ENCODE results near the gene EYS. TPM values are rescaled to one million over a fixed set of nuclear protein-coding genes. Genes with fewer than 3 reads are reported as not detected.
"Not testable (repeated sequence)": the region's sequence is repeated elsewhere in the genome, so short reads cannot be mapped to it uniquely, and the experiment has no call there.

EYS gene
- total and polyA plus RNA-seq, 2 experiments from 2014 or later = 0.04 TPM; not detected in 1

- H3K36me3 ChIP-seq (ENCODE audit: low read depth) = no peaks in the 10 kb centered on the region
- H4K20me1 ChIP-seq (ENCODE audit: insufficient read depth) = no peaks in the 10 kb centered on the region
- in situ Hi-C loops (cut with MboI) = no loop called here
- H3K9ac ChIP-seq = no peak overlapping the region
- no peak overlapping the region for H3K4me2 ChIP-seq (ENCODE audit: unreplicated experiment)
- H2AFZ ChIP-seq = no peak overlapping the region
- no peaks in the 10 kb centered on the region for H3K9me3 ChIP-seq (ENCODE audit: low read depth)
- no peaks in the 10 kb centered on the region for H3K9me2 ChIP-seq (ENCODE audit: insufficient read depth)
- H3K4me3 ChIP-seq = no peak overlapping the region
- H3K4me1 ChIP-seq (ENCODE audit: insufficient read depth) = no peaks in the 10 kb centered on the region
- H3K79me2 ChIP-seq (ENCODE audit: insufficient read depth) = no peaks in the 10 kb centered on the region
- no peaks in the 10 kb centered on the region for H3F3A ChIP-seq (ENCODE audit: insufficient read depth)
- DNase-seq = no peak
- H3K27me3 ChIP-seq (replicated peaks; ENCODE audit: insufficient read depth) = no peaks in the 10 kb centered on the region
- TF ChIP-seq EZH2phosphoT487 (IDR thresholded peaks at IDR 0.05; ENCODE audit: insufficient read depth, low read depth) = no peak
- TF ChIP-seq EZH2 (IDR thresholded peaks at IDR 0.05; ENCODE audit: insufficient read depth, poor library complexity, severe bottlenecking) = no peak
- H3K27ac ChIP-seq = no peak overlapping the region
Measured at GRCh38 chr6:65402564-65402963, 304.5 kb downstream of the EYS start.

DNA sequence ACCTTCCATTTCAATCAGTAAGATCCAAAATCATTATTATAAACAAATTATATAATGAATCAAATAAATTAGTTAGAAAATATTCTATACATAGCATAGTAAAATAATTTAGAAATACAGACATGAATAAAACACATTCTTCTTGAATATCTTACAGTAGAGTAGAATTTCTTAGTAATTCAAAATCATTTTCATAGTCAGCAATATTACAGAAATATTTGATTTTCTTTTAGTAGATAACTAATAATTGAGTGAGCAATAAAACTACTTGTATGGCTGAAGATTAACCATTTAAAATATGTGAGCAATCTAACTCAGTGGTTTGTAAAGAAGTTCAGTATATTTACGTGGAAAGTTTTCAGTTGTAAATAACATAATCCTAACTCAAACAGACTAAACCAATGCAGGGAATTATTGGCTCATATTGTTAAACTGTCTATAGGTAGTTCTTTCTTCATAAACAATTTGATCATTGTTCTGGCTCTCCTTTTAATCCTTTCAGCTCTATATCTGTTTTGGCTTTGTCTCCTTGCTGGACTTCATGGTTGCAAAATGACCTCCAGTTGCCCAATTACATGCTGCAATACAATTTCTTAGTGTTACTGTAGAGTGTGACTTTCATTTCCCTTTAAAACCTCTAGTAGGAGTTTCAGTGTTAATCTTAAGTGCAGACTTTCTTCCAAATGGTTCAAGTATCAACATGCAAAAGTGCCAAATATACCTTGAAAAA is 307.5 kb downstream of the EYS start:
- no peaks in the 10 kb centered on the region for H4K20me1 ChIP-seq (ENCODE audit: insufficient read depth)
- no peak for TF ChIP-seq EZH2 (IDR thresholded peaks at IDR 0.05; ENCODE audit: insufficient read depth, poor library complexity, severe bottlenecking)
- TF ChIP-seq EZH2phosphoT487 (IDR thresholded peaks at IDR 0.05; ENCODE audit: insufficient read depth, low read depth) = no peak
- H3K9ac ChIP-seq = no peak overlapping the region
- no peaks in the 10 kb centered on the region for H3K79me2 ChIP-seq (ENCODE audit: insufficient read depth)
- no peaks in the 10 kb centered on the region for H3K9me2 ChIP-seq (ENCODE audit: insufficient read depth)
- H2AFZ ChIP-seq = no peak overlapping the region
- H3K27me3 ChIP-seq (replicated peaks; ENCODE audit: insufficient read depth) = no peaks in the 10 kb centered on the region
- 29 to 32% methylated on average over 1 of the region's 1 CpG for WGBS, 2 experiments (ENCODE audit: low coverage in 1 of 2, low lambda C conversion rate in 2 of 2, missing lambda C conversion rate in 2 of 2)
- H3K4me3 ChIP-seq = no peak overlapping the region
- H3K36me3 ChIP-seq (ENCODE audit: low read depth) = no peaks in the 10 kb centered on the region
- no peak for DNase-seq
- H3K4me1 ChIP-seq (ENCODE audit: insufficient read depth) = no peaks in the 10 kb centered on the region
- no peaks in the 10 kb centered on the region for H3F3A ChIP-seq (ENCODE audit: insufficient read depth)
- H3K27ac ChIP-seq = no peak overlapping the region
- H3K9me3 ChIP-seq (ENCODE audit: low read depth) = no peaks in the 10 kb centered on the region
- in situ Hi-C loops (cut with MboI) = no loop called here
- H3K4me2 ChIP-seq (ENCODE audit: unreplicated experiment) = no peak overlapping the region

- H3K9ac ChIP-seq = no peak overlapping the region
- no peak overlapping the region for H3K27ac ChIP-seq
- H3K36me3 ChIP-seq (ENCODE audit: low read depth) = no peaks in the 10 kb centered on the region
- no peak for DNase-seq
- H4K20me1 ChIP-seq (ENCODE audit: insufficient read depth) = no peaks in the 10 kb centered on the region
- H3K79me2 ChIP-seq (ENCODE audit: insufficient read depth) = no peaks in the 10 kb centered on the region
- H3K9me2 ChIP-seq (ENCODE audit: insufficient read depth) = no peaks in the 10 kb centered on the region
- TF ChIP-seq EZH2 (IDR thresholded peaks at IDR 0.05; ENCODE audit: insufficient read depth, poor library complexity, severe bottlenecking) = no peak
- no peak for TF ChIP-seq EZH2phosphoT487 (IDR thresholded peaks at IDR 0.05; ENCODE audit: insufficient read depth, low read depth)
- no peaks in the 10 kb centered on the region for H3K9me3 ChIP-seq (ENCODE audit: low read depth)
- H2AFZ ChIP-seq = no peak overlapping the region
- H3F3A ChIP-seq (ENCODE audit: insufficient read depth) = no peaks in the 10 kb centered on the region
- H3K27me3 ChIP-seq (replicated peaks; ENCODE audit: insufficient read depth) = no peaks in the 10 kb centered on the region
- 8 to 35% methylated on average over 2 of the region's 2 CpGs for WGBS, 2 experiments (ENCODE audit: low coverage in 1 of 2, low lambda C conversion rate in 2 of 2, missing lambda C conversion rate in 2 of 2)
- no peak overlapping the region for H3K4me3 ChIP-seq
- no peaks in the 10 kb centered on the region for H3K4me1 ChIP-seq (ENCODE audit: insufficient read depth)
- no peak overlapping the region for H3K4me2 ChIP-seq (ENCODE audit: unreplicated experiment)
- in situ Hi-C loops (cut with MboI) = no loop called here
Measured at GRCh38 chr6:65398851-65399250, 308.2 kb downstream of the EYS start.

- no peaks in the 10 kb centered on the region for H3F3A ChIP-seq (ENCODE audit: insufficient read depth)
- no peak overlapping the region for H3K27ac ChIP-seq
- no peak for TF ChIP-seq EZH2 (IDR thresholded peaks at IDR 0.05; ENCODE audit: insufficient read depth, poor library complexity, severe bottlenecking)
- no peak for TF ChIP-seq EZH2phosphoT487 (IDR thresholded peaks at IDR 0.05; ENCODE audit: insufficient read depth, low read depth)
- H3K36me3 ChIP-seq (ENCODE audit: low read depth) = no peaks in the 10 kb centered on the region
- H3K9me2 ChIP-seq (ENCODE audit: insufficient read depth) = no peaks in the 10 kb centered on the region
- no peak for DNase-seq
- H3K79me2 ChIP-seq (ENCODE audit: insufficient read depth) = no peaks in the 10 kb centered on the region
- H3K27me3 ChIP-seq (replicated peaks; ENCODE audit: insufficient read depth) = no peaks in the 10 kb centered on the region
- H3K4me1 ChIP-seq (ENCODE audit: insufficient read depth) = no peaks in the 10 kb centered on the region
- H3K9me3 ChIP-seq (ENCODE audit: low read depth) = no peaks in the 10 kb centered on the region
- WGBS, 2 experiments (ENCODE audit: low coverage in 1 of 2, low lambda C conversion rate in 2 of 2, missing lambda C conversion rate in 2 of 2) = 11 to 19% methylated on average over 4 of the region's 4 CpGs
- H4K20me1 ChIP-seq (ENCODE audit: insufficient read depth) = no peaks in the 10 kb centered on the region
- no peak overlapping the region for H2AFZ ChIP-seq
- H3K9ac ChIP-seq = no peak overlapping the region
- no peak overlapping the region for H3K4me2 ChIP-seq (ENCODE audit: unreplicated experiment)
- H3K4me3 ChIP-seq = no peak overlapping the region
- in situ Hi-C loops (cut with MboI) = no loop called here
Measured at GRCh38 chr6:65350530-65350929, 356.5 kb downstream of the EYS start.

GRCh38 chr6:65302655-65303054 is 404.4 kb downstream of the EYS start:
- H3F3A ChIP-seq (ENCODE audit: insufficient read depth); H3K36me3 ChIP-seq (ENCODE audit: low read depth); H3K27me3 ChIP-seq (replicated peaks; ENCODE audit: insufficient read depth); H3K9me3 ChIP-seq (ENCODE audit: low read depth); H4K20me1 ChIP-seq (ENCODE audit: insufficient read depth); DNase-seq; H3K4me1 ChIP-seq (ENCODE audit: insufficient read depth); H3K4me2 ChIP-seq (ENCODE audit: unreplicated experiment); H3K79me2 ChIP-seq (ENCODE audit: insufficient read depth); H3K27ac ChIP-seq; H3K4me3 ChIP-seq; H3K9me2 ChIP-seq (ENCODE audit: insufficient read depth); H3K9ac ChIP-seq; H2AFZ ChIP-seq; in situ Hi-C loops (cut with MboI): not testable (repeated sequence)
- WGBS, 2 experiments (ENCODE audit: low coverage in 1 of 2, low lambda C conversion rate in 2 of 2, missing lambda C conversion rate in 2 of 2) = 53 to 55% methylated on average over 7 of the region's 10 CpGs

Measured in GM23248 (cell line).